Karpas-422 (cell line): ENCODE measurements around the gene CA10. TPM values are rescaled to one million over a fixed set of nuclear protein-coding genes. Genes with fewer than 3 reads are reported as not detected.

Experiments used
- DNase-seq: peaks from one replicate; pipeline ENCODE4 v3.0.0-alpha.2; 2015
- H2AFZ ChIP-seq: fragments of 200-600 bp; sonication (generic); 2 replicates; pipeline ENCODE4 v1.6.1; 2014; ENCODE audit warnings: antibody characterized with exemption, low read length, mixed read lengths
- H3K27ac ChIP-seq: fragments of 200-600 bp; sonication (generic); 2 replicates; pipeline ENCODE4 v1.5.1; 2014; ENCODE audit warnings: mild to moderate bottlenecking, low read length, moderate library complexity
- H3K27me3 ChIP-seq: fragments of 200-600 bp; sonication (generic); 2 replicates; pipeline ENCODE4 v1.6.1; 2014; ENCODE audit warnings: low read length, mixed read lengths
- H3K36me3 ChIP-seq: fragments of 200-600 bp; sonication (generic); 2 replicates; pipeline ENCODE4 v1.6.1; 2014; ENCODE audit warnings: low read length, mixed read lengths; ENCODE audit not compliant: insufficient read depth
- H3K4me1 ChIP-seq: fragments of 200-600 bp; sonication (generic); 2 replicates; pipeline ENCODE4 v1.6.1; 2014; ENCODE audit warnings: mild to moderate bottlenecking, low read length, mixed read lengths
- H3K4me2 ChIP-seq: fragments of 200-600 bp; sonication (generic); 2 replicates; pipeline ENCODE4 v1.6.1; 2014; ENCODE audit warnings: low read length, low read depth, mild to moderate bottlenecking; ENCODE audit not compliant: poor library complexity, severe bottlenecking
- H3K4me3 ChIP-seq: fragments of 200-600 bp; sonication (generic); 2 replicates; pipeline ENCODE4 v1.5.1; 2014; ENCODE audit warnings: mild to moderate bottlenecking, antibody characterized with exemption, low read length, mixed read lengths
- H3K79me2 ChIP-seq: fragments of 200-600 bp; sonication (generic); 2 replicates; pipeline ENCODE4 v1.6.1; 2014; ENCODE audit warnings: mild to moderate bottlenecking, low read length, mixed read lengths
- H3K9ac ChIP-seq: fragments of 200-600 bp; sonication (generic); 2 replicates; pipeline ENCODE4 v1.6.0; 2014; ENCODE audit warnings: low read length
- H3K9me2 ChIP-seq: fragments of 200-600 bp; sonication (generic), shearing (Covaris generic); replicated peaks from 2 replicates; pipeline ENCODE4 v1.6.0; 2014; ENCODE audit warnings: mild to moderate bottlenecking, low read length, moderate library complexity; ENCODE audit not compliant: insufficient read depth
- H3K9me3 ChIP-seq: fragments of 300-700, 200-600 bp; sonication (generic); 2 replicates; pipeline ENCODE4 v1.6.1; 2014; ENCODE audit warnings: low read length, mixed read lengths
- H4K20me1 ChIP-seq: fragments of 200-600 bp; sonication (generic); 2 replicates; pipeline ENCODE4 v1.6.1; 2014; ENCODE audit warnings: mild to moderate bottlenecking, antibody characterized with exemption, low read length, low read depth; ENCODE audit not compliant: insufficient read depth
- total RNA-seq: library from RNA; depleted of rRNA; stranded (reverse); fragments of >200 nt; shearing (Covaris generic); gene quantifications from 2 replicates; pipeline ENCODE4 v1.2.3, GENCODE V29; 2014; ENCODE audit warnings: low replicate concordance

Gene CA10
- total RNA-seq, 1 experiment from 2014 or later, result not detected

DNA sequence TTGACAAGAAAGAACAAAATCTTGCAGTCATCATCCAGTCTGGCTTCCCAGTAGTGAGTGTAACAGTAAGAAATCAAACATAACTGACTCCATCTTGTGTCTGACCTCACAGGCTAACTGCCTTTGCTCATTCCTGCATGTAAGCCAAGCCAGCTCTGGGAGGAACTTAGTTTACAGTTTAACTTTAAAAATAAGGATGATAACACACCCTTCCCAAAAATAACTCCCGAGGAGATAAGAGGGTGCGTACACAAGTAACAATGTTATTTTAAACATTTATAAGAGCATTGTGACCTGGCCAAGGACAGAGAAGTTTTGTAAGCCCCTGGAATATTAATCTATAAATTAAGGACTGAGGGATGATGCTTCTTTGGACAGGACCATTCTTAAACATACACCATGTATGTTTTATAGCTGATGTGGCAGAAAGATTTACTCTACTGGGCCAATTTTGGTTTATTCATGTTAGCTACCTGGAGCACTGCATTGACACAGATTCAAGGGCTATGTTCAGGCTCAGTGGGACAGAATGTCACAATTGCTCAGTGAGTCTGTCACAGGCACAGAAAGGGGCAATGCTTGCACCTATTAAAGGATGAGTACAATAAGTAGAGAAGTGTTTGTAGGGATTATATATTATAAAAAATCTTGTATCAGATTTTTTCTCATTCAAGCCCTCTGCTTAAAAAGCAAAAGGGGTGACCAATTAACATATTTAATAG is 554.1 kb downstream of the CA10 start:
- no peak overlapping the region for H3K27ac ChIP-seq
- H3K27me3 ChIP-seq, result no peaks in the 10 kb centered on the region
- no peaks in the 10 kb centered on the region for H3K4me1 ChIP-seq
- H3K4me3 ChIP-seq, result no peak overlapping the region
- H3K9me2 ChIP-seq, result no peaks in the 10 kb centered on the region
- H3K36me3 ChIP-seq, result no peaks in the 10 kb centered on the region
- H3K79me2 ChIP-seq, result no peaks in the 10 kb centered on the region
- no peak overlapping the region for H2AFZ ChIP-seq
- no peaks in the 10 kb centered on the region for H3K9me3 ChIP-seq
- H3K4me2 ChIP-seq, result no peak overlapping the region
- no peak for DNase-seq
- no peak overlapping the region for H3K9ac ChIP-seq
- no peaks in the 10 kb centered on the region for H4K20me1 ChIP-seq

GRCh38 chr17:51601622-51602261 is 556.8 kb downstream of the CA10 start:
- no peak for DNase-seq
- H2AFZ ChIP-seq, result no peak overlapping the region
- H3K4me2 ChIP-seq, result no peak overlapping the region
- no peaks in the 10 kb centered on the region for H3K9me3 ChIP-seq
- H3K27me3 ChIP-seq, result no peaks in the 10 kb centered on the region
- H3K27ac ChIP-seq, result no peak overlapping the region
- H3K4me1 ChIP-seq, result no peaks in the 10 kb centered on the region
- H3K9me2 ChIP-seq, result no peaks in the 10 kb centered on the region
- H3K36me3 ChIP-seq, result no peaks in the 10 kb centered on the region
- no peaks in the 10 kb centered on the region for H4K20me1 ChIP-seq
- no peaks in the 10 kb centered on the region for H3K79me2 ChIP-seq
- no peak overlapping the region for H3K9ac ChIP-seq
- no peak overlapping the region for H3K4me3 ChIP-seq

DNA sequence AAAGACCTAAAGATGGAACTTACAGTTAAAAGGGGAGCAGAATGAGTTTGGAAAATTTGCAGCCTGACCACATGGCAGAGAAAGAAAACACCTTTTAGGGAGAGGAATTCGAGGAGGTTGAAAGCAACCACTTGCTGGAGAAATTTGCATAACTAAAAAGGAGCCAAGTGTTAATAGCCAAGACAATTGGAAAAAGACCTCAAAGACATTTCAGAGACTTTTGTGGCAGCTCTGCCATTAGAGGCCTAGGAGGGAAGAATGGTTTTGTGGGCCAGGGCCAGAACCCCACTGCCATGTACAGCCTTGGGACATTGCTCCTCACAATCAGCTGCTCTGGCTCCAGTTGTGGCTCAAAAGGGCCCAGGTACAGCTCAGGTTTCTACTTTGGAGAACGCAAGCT is 559.7 kb downstream of the CA10 start:
- H3K4me2 ChIP-seq, result no peak overlapping the region
- no peaks in the 10 kb centered on the region for H3K9me2 ChIP-seq
- H3K9me3 ChIP-seq, result no peaks in the 10 kb centered on the region
- no peaks in the 10 kb centered on the region for H3K36me3 ChIP-seq
- no peak overlapping the region for H2AFZ ChIP-seq
- H3K27ac ChIP-seq, result no peak overlapping the region
- H3K4me1 ChIP-seq, result no peaks in the 10 kb centered on the region
- no peak overlapping the region for H3K9ac ChIP-seq
- no peak for DNase-seq
- no peaks in the 10 kb centered on the region for H4K20me1 ChIP-seq
- H3K4me3 ChIP-seq, result no peak overlapping the region
- H3K79me2 ChIP-seq, result no peaks in the 10 kb centered on the region
- H3K27me3 ChIP-seq, result no peaks in the 10 kb centered on the region

DNA sequence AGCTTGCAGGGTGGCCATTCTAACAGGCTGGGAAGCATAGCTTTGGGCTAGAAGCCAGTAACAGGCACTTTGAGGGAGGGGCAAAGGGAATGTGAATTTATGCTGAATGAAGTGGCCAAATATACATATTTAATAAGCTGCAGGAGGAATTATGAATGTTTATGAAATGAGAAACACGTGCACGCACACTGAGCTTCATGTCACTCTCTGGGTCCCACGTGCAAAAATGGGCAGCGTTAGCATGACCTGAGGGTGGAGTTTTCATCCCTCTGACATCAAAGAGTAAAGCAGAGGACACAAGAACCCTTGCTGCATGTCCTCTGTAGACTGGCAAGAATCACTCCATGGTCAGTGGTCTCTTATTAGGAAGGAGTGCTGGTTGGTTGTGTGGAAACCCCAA is 561.2 kb downstream of the CA10 start:
- no peaks in the 10 kb centered on the region for H3K27me3 ChIP-seq
- no peak overlapping the region for H3K9ac ChIP-seq
- no peak overlapping the region for H2AFZ ChIP-seq
- H3K4me1 ChIP-seq, result no peaks in the 10 kb centered on the region
- H3K79me2 ChIP-seq, result no peaks in the 10 kb centered on the region
- DNase-seq, result no peak
- H3K4me2 ChIP-seq, result no peak overlapping the region
- no peak overlapping the region for H3K4me3 ChIP-seq
- no peak overlapping the region for H3K27ac ChIP-seq
- no peaks in the 10 kb centered on the region for H3K36me3 ChIP-seq
- no peaks in the 10 kb centered on the region for H3K9me3 ChIP-seq
- no peaks in the 10 kb centered on the region for H4K20me1 ChIP-seq
- no peaks in the 10 kb centered on the region for H3K9me2 ChIP-seq

DNA sequence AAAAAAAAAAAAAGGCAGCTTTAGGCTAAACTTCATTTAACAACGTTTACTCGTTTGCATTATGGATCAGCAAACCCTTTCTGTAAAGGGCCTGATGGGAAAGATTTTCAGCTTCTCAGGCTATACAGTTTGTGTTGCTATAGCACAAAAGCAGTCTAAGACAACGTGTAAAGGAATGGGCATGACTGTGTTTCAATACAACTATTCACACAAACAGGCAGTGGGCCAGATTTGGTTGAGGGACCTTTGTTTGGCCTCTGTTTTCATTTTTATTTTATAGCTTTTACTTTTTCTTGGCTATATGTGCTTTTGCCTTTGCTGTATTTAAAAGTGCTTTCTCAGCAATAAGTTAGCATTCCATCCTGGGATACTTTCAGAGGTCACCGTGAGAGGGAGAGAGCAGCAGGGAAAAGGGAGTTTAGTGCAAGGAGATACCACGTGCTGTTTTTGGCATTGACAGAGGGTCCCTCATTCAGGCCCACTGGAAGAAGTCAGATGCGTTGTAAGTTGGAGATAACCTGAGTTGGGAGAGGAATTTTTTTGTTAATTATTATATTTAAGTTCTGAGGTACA is 562.6 kb downstream of the CA10 start:
- no peak for DNase-seq
- Histone ChIP-seq H4K20me1 (no peaks in the 10 kb centered on the region), H3K9me2 (no peaks in the 10 kb centered on the region), H3K36me3 (no peaks in the 10 kb centered on the region), H3K9ac (no peak overlapping the region), H3K79me2 (no peaks in the 10 kb centered on the region), H3K27me3 (no peaks in the 10 kb centered on the region), H2AFZ (no peak overlapping the region), H3K27ac (no peak overlapping the region), H3K9me3 (no peaks in the 10 kb centered on the region), H3K4me2 (no peak overlapping the region), H3K4me3 (no peak overlapping the region), H3K4me1 (no peaks in the 10 kb centered on the region)

DNA sequence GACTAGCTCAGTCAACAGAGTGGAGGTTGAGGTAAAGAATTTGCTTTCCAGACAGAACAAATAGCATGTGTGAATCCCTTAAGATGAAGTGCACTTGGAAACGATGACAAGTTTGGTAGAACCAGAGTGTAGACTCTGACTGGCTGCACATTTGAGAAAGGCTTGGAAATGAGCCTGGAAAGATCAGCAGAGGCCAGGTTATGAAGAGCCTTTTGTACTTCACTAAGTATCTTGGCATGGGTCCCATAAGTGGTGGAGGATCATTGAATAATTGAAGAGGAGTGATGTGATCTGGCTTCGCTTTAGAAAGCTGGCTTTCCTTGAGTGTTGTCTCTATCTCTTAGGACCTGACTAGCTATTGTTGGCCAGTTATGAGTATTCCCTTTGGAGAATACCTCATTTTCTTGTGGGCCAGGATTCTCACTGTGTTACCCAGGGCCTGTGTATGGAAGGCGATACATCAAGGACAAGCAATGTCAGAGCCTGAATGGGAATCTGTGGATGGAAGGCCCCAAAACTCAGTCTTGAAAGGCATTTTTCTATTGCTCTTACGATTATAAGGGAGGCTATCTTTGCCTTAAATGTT is 568.4 kb downstream of the CA10 start:
- Histone ChIP-seq H3K27ac (no peak overlapping the region), H3K27me3 (0 out of 2 replicates have a peak, but pooled peaks cover 2% of the 10 kb centered on the region), H4K20me1 (no peaks in the 10 kb centered on the region), H3K4me3 (no peak overlapping the region), H3K9me3 (no peaks in the 10 kb centered on the region), H3K36me3 (no peaks in the 10 kb centered on the region), H3K79me2 (no peaks in the 10 kb centered on the region), H3K4me1 (no peaks in the 10 kb centered on the region), H3K9me2 (no peaks in the 10 kb centered on the region), H3K4me2 (no peak overlapping the region), H3K9ac (no peak overlapping the region), H2AFZ (no peak overlapping the region)
- DNase-seq, result no peak

GRCh38 chr17:51588063-51588462 is 570.5 kb downstream of the CA10 start:
- Histone ChIP-seq H3K79me2 (no peaks in the 10 kb centered on the region), H3K9ac (no peak overlapping the region), H3K27me3 (0 out of 2 replicates have a peak, but pooled peaks cover 2% of the 10 kb centered on the region), H3K9me2 (no peaks in the 10 kb centered on the region), H2AFZ (no peak overlapping the region), H3K9me3 (no peaks in the 10 kb centered on the region), H3K4me3 (no peak overlapping the region), H4K20me1 (no peaks in the 10 kb centered on the region), H3K27ac (no peak overlapping the region), H3K4me1 (no peaks in the 10 kb centered on the region), H3K36me3 (no peaks in the 10 kb centered on the region), H3K4me2 (no peak overlapping the region)
- no peak for DNase-seq

DNA sequence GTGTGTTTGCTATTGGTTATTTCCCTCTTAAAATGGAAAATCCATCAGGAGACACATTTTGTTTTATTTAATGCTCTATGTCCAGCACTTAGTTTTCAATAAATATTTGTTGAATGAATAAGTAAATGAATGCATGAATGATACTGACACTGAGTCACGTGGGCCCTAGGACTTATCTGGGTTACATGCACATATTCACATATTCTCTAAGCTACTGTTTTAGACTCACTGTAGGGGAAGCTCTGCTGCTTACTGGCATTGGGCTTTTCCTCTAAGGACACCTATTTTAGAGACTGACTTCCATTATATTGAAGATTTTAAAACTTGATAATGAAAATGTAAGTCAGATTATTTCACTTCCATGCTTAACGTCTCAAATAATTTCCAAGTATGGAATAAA is 571.0 kb downstream of the CA10 start:
- no peaks in the 10 kb centered on the region for H3K4me1 ChIP-seq
- H3K9me3 ChIP-seq, result no peaks in the 10 kb centered on the region
- no peak for DNase-seq
- no peak overlapping the region for H3K4me3 ChIP-seq
- no peak overlapping the region for H3K9ac ChIP-seq
- no peaks in the 10 kb centered on the region for H3K9me2 ChIP-seq
- H3K4me2 ChIP-seq, result no peak overlapping the region
- H2AFZ ChIP-seq, result no peak overlapping the region
- H3K27ac ChIP-seq, result no peak overlapping the region
- H3K27me3 ChIP-seq, result 0 out of 2 replicates have a peak, but pooled peaks cover 2% of the 10 kb centered on the region
- H4K20me1 ChIP-seq, result no peaks in the 10 kb centered on the region
- no peaks in the 10 kb centered on the region for H3K79me2 ChIP-seq
- no peaks in the 10 kb centered on the region for H3K36me3 ChIP-seq
